NCI-H146 treated with DMSO at 0.1 percent for 48 hours (cell line): ENCODE measurements around the gene RTN4.
"Not testable (repeated sequence)": the region's sequence is repeated elsewhere in the genome, so short reads cannot be mapped to it uniquely, and the experiment has no call there.

ENCODE experiments used
- DNase-seq: peaks from one replicate; lab custom pipeline; 2025; ENCODE audit not compliant: unreplicated experiment; lab: John Stamatoyannopoulos, UW

RTN4 gene

GRCh38 chr2:55076019-55076418 lies 25.8 kb upstream of the RTN4 start:
- DNase-seq, result not testable (repeated sequence)

- DNase-seq, result no peak
Observed at GRCh38 chr2:55073000-55073983, 23.0 kb upstream of the RTN4 start.

DNA sequence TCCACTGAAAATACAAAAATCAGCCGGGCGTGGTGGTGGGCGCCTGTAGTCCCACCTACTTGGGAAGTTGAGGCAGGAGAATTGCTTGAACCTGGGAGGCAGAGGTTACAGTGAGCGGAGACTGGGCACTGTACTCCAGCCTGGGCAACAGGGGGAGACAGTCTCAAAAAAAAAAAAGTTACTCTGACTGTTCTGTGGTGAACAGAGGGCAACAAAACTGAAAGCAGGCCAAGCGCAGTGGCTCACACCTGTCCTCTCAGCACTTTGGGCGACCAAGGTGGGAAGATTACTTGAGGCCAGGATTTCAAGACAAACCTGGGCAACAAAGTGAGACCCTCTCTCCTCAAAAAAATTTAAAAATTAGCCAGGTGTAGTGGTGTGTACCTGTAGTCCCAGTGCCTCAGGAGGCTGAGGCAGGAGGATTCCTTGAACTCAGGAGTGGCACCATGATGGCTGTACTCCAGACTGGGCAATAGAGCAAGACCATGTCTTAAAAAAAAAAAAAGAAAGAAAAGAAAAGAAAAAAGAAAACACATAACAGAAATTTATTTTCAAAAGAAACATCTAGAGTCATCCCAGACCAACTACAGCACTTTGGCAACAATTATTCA lies 13.6 kb upstream of the RTN4 start:
- DNase-seq, result no peak

DNA sequence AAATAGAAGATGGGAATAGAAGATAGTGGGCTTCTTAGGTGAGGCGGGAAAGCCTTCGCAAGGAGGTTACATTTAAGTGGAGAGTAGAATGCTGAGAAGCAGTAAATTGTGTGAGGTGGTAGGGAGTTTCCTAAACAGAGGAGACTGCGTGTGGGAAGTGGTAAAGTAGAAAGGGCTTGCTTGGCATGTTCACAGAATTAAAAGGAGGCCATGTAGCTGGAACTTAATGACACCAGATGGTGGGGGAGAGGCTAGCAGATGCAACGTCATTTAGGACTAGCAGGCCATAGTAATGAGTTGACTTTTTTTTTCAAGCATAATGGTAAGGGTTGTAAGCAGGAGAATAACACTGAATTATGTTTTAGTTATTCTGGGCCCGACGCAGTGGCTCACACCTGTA lies 13.0 kb upstream of the RTN4 start:
- no peak for DNase-seq

DNA sequence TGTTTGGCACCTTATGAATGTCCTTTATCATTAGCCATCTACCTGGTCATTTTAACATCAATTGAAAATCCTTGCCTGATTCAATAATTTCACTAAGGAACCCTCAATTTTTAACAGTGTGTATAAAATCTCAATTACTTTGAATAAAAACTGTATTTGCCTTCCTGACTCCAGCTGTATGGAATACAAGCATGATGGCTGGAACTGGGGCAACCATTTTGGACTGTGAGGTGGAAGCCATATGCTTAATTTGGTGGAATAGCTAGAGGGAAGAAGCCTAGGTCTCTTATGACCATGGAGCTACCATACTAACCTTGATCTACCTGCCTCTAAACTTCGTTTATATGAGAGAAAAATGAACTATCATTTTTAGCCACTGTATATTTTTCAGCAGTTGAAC lies 12.5 kb upstream of the RTN4 start:
- DNase-seq, result no peak

- DNase-seq, result no peak
Observed at GRCh38 chr2:55061523-55062344, 11.5 kb upstream of the RTN4 start.

GRCh38 chr2:55059793-55060192 lies 9.5 kb upstream of the RTN4 start:
- DNase-seq, result no peak

DNA sequence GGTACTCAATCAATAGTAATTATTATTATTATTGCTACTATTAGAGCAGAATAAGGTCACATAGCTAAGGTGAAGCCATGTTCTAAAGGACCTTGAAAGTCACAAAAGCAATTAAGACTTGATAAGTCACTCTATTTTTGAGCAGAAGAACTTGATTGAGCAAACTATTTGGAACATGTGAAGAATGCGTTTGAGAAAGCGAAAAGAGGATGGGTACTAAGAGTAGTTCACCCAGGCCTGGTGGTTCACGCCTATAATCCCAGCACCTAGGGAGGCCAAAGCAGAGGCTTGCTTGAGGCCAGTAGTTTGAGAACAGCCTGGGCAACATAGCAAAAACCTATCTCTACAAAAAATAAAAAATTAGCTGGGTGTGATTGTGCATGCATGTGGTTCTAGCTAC lies 7.2 kb upstream of the RTN4 start:
- no peak for DNase-seq

GRCh38 chr2:55056024-55056521 lies 5.8 kb upstream of the RTN4 start:
- DNase-seq, result no peak

DNA sequence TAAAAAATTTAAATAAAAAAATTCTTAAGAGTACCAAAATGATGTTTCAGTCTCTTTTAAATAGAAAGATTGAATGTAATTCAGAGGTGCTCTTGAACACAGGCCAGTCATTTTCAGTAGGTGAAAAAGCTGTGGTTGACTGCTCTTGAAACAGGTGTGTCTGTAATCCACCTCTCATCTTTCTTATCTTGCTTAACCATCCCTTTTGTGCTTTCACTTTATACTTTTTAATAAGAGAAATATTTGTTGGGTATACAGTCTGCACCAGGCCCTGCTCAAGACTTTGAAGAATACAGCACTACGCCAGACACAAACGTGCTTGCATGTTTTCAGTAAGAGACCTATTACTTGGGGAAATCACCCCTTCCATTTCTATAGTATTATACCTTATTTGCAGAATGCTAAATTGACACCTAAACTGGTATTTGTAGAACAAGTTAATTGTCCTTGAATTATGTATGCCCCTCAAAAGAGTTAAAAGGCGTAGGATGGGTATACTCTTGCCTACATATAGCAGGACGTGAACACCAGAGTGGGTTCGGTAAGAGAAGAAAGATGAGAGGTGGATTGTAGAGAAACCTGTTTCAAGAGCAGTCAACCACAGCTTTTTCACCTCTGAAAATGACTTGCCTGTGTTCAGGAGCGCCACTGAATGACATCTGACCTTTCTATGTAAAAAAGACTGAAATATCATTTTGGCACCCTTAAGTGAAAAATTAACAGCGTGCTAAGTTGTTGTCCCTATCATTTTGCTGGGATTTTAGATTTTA lies 4.0 kb upstream of the RTN4 start:
- no peak for DNase-seq

- DNase-seq, result not testable (repeated sequence)
Observed at GRCh38 chr2:55053225-55053624, 3.0 kb upstream of the RTN4 start.

- no peak for DNase-seq
Observed at GRCh38 chr2:55052129-55053061, 2.1 kb upstream of the RTN4 start.

DNA sequence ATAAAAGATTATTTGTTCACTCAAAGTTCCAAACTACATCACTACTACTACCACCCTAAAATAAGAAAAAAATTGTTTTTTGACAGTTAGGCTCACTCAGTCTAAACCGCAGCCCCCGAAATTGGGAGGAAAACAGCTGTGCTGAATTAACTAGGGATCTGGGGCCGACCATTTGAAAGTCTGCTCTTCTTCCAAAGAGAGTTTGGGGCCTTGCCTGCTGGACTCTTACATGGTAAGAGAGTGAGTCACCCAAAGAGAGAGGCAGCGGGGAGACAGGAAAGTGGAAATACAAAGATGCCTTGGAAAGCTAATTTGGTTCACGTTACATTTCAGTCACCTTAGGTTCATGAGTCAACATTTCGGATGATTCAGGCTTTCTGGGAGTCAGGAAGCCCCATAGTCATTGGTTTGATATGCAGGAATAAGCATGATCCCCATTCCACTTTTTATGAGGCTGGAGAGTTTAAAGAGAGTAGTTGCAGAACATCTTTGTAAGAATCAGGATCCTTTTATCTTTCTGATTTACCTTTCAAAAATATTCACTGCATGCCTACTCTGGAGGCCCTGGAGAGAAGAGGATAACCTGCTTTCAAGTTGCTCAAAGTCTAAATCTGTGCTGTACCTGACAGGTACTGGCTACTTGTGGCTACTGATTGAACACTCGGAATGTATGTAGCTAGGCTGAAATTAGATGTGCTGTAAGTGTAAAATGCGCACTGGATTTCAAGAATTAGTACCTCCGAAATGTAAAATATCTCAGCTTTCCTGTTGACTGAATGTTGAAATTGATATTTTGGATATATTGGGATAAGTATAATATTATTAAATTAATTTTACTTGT lies 995 bp upstream of the RTN4 start:
- peak; percentile 37 for DNase-seq

GRCh38 chr2:55049821-55050099 lies 491 bp downstream of the RTN4 start:
- DNase-seq, result no peak

DNA sequence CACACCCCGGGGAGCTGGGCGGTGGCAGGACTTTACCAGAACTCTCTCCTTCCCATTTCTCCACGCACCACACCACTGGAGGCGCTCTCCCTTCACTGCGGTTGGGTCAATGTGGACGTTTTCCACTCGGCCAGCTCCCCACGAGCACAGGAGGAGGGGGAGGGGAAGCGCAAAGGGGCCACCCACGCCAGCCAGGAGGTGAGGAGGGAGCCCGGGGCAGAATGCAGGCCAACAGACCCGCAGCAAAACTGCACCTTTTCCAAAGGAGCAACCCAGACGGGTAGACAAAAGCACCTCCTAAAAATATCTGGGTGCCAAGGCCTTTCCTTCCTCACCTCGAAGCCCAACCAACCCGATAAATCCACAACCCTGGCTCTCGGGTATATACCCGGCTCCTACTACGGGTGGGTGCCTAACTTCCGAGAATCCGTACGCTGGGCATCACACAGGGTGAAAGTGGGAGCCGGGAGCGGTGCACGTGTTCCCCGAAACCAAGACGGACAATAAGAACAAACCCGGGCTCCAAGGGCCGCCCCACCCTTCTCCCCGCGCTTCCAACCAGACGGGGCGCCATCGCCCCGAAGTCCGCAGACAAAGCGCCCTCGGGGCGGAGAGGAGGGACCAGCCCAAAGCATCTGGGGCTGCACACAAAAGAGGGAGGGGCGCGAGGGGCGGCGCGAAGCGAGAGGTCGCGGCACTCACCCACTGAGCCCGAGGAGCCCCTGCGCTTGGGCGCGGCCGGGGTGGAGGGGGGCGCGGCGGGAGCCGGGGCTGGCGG lies 1.0 kb downstream of the RTN4 start:
- peak; percentile 33 for DNase-seq

DNA sequence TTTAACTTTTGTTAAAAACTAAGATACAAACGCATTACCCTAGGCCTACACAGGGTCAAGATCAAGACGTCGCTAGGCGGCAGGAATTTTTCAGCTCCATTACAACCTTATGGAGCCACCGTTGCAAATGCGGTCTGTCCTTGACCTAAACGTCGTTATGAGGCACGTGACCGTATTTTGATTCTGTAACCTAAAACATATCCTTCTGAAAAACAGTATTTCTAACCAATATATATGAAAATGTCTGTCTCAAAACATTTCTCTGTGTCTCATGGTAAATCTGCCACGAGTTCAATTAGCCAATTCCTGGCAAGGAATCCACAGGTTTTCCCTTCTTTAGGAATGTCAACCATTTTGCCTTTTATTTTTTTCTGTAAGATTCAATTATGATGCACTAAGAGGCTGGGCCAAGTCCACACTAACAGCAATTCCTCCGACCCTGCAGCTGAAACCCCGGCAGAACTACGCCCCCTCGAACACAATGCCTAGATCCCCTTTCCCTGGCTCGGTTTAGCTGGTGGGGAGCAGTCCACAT lies 1.7 kb downstream of the RTN4 start:
- DNase-seq, result no peak

GRCh38 chr2:55047677-55048299 lies 2.5 kb downstream of the RTN4 start:
- DNase-seq, result no peak
